K562 (cell line): ENCODE data around the gene RHOT1. TPM values are rescaled to one million over a fixed set of nuclear protein-coding genes. Genes with fewer than 3 reads are reported as not detected.
"Not testable (repeated sequence)": the region's sequence is repeated elsewhere in the genome, so short reads cannot be mapped to it uniquely, and the experiment has no call there.

Source experiments
- ATAC-seq: fragments of 200-7000 bp; cut with Tn5 transposase; 3 replicates; pipeline ENCODE4 v1.9.1; 2020; ENCODE audit warnings: moderate library complexity
- BruUV-seq: library from RNA; stranded (reverse); fragments of 400-500 nt; replicated peaks from 2 replicates; lab custom pipeline; 2021; lab: Mats Ljungman, UMichigan
- CTCF ChIA-PET: fragments of 300-600 bp; formaldehyde crosslinking; extraction: SDS; loops from one replicate; lab custom pipeline; 2021; ENCODE audit warnings: low intra/inter-chr PET ratio; lab: Yijun Ruan, JAX
- POLR2A ChIA-PET: fragments of 300-600, 350-650 bp; sonication (Branson Sonifier 250); formaldehyde crosslinking; extraction: SDS; loops from one replicate; lab custom pipeline; 2021; ENCODE audit warnings: antibody characterized with exemption, inconsistent platforms; lab: Yijun Ruan, JAX
- DNase-seq, 4 experiments: peaks; one replicate each; pipeline versions ENCODE4 v3.0.0 to v3.0.0-alpha.2; 2011 to 2018; ENCODE audit warnings: low spot score in 3 of 4, mixed read lengths in 3 of 4; ENCODE audit errors: extremely low read depth in 1 of 4
- FAIRE-seq: peaks from 2 replicates; lab custom pipeline; 2011; peaks lifted over from hg19 to GRCh38; lab: Jason Lieb, UNC
- H2AFZ ChIP-seq: 2 replicates; pipeline ENCODE4 v1.6.0; 2011; ENCODE audit warnings: low read depth, low read length, control low read depth, inconsistent platforms
- H3K27ac ChIP-seq: fragments of 200-600 bp; 3 replicates; pipeline ENCODE4 v1.8.0; 2011; ENCODE audit warnings: low read depth, mild to moderate bottlenecking, control low read depth, inconsistent platforms, low read length, moderate library complexity, mixed read lengths; ENCODE audit errors: extremely low read depth
- H3K27me3 ChIP-seq, 2 experiments: fragments of 300-600 bp in 1 of 2; 2 replicates in 1 of 2; 3 replicates in 1 of 2; pipeline versions ENCODE4 v1.6.0 to v1.8.0; 2011; ENCODE audit warnings: inconsistent platforms in 2 of 2, low read length in 2 of 2, mild to moderate bottlenecking in 1 of 2, mixed read lengths in 1 of 2, moderate library complexity in 1 of 2; ENCODE audit not compliant: control insufficient read depth in 2 of 2, insufficient read depth in 2 of 2
- H3K36me3 ChIP-seq: fragments of 300-600 bp; 3 replicates; pipeline ENCODE4 v1.8.0; 2011; ENCODE audit warnings: mild to moderate bottlenecking, low read length, inconsistent platforms; ENCODE audit not compliant: control insufficient read depth, insufficient read depth
- H3K4me1 ChIP-seq, 2 experiments: fragments of 200-600 bp in 1 of 2; replicated peaks in 1 of 2; 2 replicates in 1 of 2; 3 replicates in 1 of 2; pipeline versions ENCODE4 v1.5.1 to v1.8.0; 2011; ENCODE audit warnings: inconsistent platforms in 2 of 2, low read length in 2 of 2, mild to moderate bottlenecking in 1 of 2, mixed read lengths in 1 of 2, moderate library complexity in 1 of 2; ENCODE audit not compliant: control insufficient read depth in 2 of 2, insufficient read depth in 2 of 2
- H3K4me2 ChIP-seq: 2 replicates; pipeline ENCODE4 v1.6.1; 2011; ENCODE audit warnings: low read length, control low read depth, inconsistent platforms, mixed read lengths; ENCODE audit not compliant: insufficient read depth
- H3K4me3 ChIP-seq: fragments of 200-600 bp; sonication (generic), shearing (Covaris generic); 2 replicates; pipeline ENCODE4 v1.5.1; 2016; ENCODE audit warnings: control low read depth, inconsistent platforms
- H3K79me2 ChIP-seq: fragments of 200-600 bp; 3 replicates; pipeline ENCODE4 v1.8.0; 2011; ENCODE audit warnings: low read length, inconsistent platforms; ENCODE audit not compliant: control insufficient read depth, insufficient read depth
- H3K9ac ChIP-seq, 2 experiments: 2 replicates each; pipeline versions ENCODE4 v1.6.0 to v1.6.1; 2011; ENCODE audit warnings: low read depth in 2 of 2, low read length in 2 of 2, control low read depth in 1 of 2, inconsistent platforms in 1 of 2, mild to moderate bottlenecking in 1 of 2, mixed read lengths in 1 of 2; ENCODE audit not compliant: insufficient read depth in 1 of 2
- H3K9me1 ChIP-seq: one replicate; pipeline ENCODE4 v1.6.0; 2011; ENCODE audit warnings: inconsistent platforms, mild to moderate bottlenecking, low read length, moderate library complexity; ENCODE audit not compliant: control insufficient read depth, insufficient read depth
- H3K9me3 ChIP-seq: replicated peaks from 2 replicates; pipeline ENCODE4 v1.5.1; 2011; ENCODE audit warnings: low read depth, low read length, inconsistent platforms; ENCODE audit not compliant: control insufficient read depth, insufficient read depth
- H4K20me1 ChIP-seq: replicated peaks from 2 replicates; pipeline ENCODE4 v1.6.1; 2011; ENCODE audit warnings: low read length, inconsistent platforms, mixed read lengths; ENCODE audit not compliant: control insufficient read depth, insufficient read depth
- ATF1 ChIP-seq, 2 experiments: fragments of 450-650 bp in 1 of 2; IDR thresholded peaks; 2 replicates each; pipeline ENCODE4 v1.6.1; 2016; ENCODE audit warnings: missing compliant biosample characterization in 1 of 2, missing genetic modification characterization in 1 of 2
- DACH1 ChIP-seq: fragments of 450-650 bp; IDR thresholded peaks from 2 replicates; pipeline ENCODE4 v1.6.1; 2018; ENCODE audit not compliant: partially characterized antibody
- SPI1 ChIP-seq: IDR thresholded peaks from 2 replicates; pipeline ENCODE4 v1.6.1; 2011; ENCODE audit warnings: low read depth, low read length, control low read depth, borderline replicate concordance
- WGBS: fragments of 100-300 bp; shearing (Covaris generic); methylation state at CpG from one replicate; pipeline ENCODE4 v1.1.6; 2016; ENCODE audit warnings: low coverage, mixed read lengths; ENCODE audit not compliant: insufficient coverage; ENCODE audit errors: missing lambda C conversion rate; 5-methylcytosine and 5-hydroxymethylcytosine counted together
- in situ Hi-C: fragments of 300-500 bp; cut with MboI; formaldehyde crosslinking; loops from 4 replicates; pipeline ENCODE4 v1.15.0; 2018; ENCODE audit warnings: inconsistent platforms, mixed read lengths
- intact Hi-C: fragments of 100-400 bp; cut with micrococcal nuclease; formaldehyde crosslinking; loops from 2 replicates; pipeline ENCODE4 v1.14.2; 2022
- polyA plus RNA-seq, 8 experiments: library from polyadenylated mRNA; depleted of rRNA in 4 of 8; stranded (reverse) in 5 of 8; unstranded in 3 of 8; fragments of >200 nt; fragmentation: Nextera tagmentation in 2 of 8; fragmentation: Illumina TruSeq in 1 of 8; extraction: Ambion mirVana in 2 of 8; extraction: Trizol in 1 of 8; gene quantifications; 2 replicates each; pipeline versions ENCODE4 v1.2.1 to v1.2.3, GENCODE V29; 2011 to 2014; ENCODE audit warnings: inconsistent platforms in 1 of 8, missing spikeins in 1 of 8
- total RNA-seq, 7 experiments: library from RNA; depleted of rRNA in 6 of 7; stranded (reverse); fragments of >200 nt in 6 of 7; fragmentation: Illumina TruSeq in 2 of 7; extraction: Trizol in 2 of 7; gene quantifications; 2 replicates each; pipeline versions ENCODE4 v1.2.1 to v1.2.3, GENCODE V29; 2011 to 2021; ENCODE audit warnings: low replicate concordance in 1 of 7
- TF ChIP-seq, protein P1 (sequence below): fragments of 450-650 bp; IDR thresholded peaks from 2 replicates; pipeline ENCODE4 v1.6.1; 2016; ENCODE audit warnings: antibody characterized with exemption

Gene RHOT1
- total and polyA plus RNA-seq, 9 of the 15 experiments (the other 6 are each of a cell fraction or from before 2014, with no cell fraction given): 23.0 to 101 (median 32.2) TPM

DNA sequence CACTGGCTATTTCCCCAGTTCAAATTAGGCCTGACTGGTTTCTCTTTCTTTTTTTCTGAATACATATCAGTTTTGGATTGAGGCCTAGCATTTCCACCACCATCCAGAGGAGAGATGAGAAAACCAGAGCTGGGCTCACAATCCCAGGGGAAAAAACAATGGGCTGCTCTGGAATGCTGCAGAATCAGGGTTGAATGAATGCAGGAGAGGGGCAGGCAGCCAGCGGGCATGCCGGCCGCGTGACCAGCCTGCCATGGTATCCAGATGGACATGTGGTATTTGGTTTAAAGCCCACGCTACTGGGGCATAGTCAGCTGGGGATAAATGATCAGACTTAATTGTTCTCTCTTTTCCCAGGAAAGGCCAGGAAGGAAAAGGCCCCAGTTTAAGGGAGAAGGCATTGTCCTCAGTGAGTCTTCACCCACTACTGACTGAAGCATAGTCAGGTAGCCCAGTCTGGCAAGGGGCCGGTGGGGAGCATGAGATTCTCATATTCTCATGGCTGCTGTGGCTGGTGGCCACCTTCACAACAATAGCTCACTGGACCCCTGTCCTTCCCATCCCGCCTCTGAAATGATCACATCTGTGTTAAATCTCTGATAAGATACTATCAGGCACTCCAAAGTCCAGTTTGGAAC, 38.7 kb upstream of the RHOT1 start (continued):
- TF ChIP-seq, protein P1, sequence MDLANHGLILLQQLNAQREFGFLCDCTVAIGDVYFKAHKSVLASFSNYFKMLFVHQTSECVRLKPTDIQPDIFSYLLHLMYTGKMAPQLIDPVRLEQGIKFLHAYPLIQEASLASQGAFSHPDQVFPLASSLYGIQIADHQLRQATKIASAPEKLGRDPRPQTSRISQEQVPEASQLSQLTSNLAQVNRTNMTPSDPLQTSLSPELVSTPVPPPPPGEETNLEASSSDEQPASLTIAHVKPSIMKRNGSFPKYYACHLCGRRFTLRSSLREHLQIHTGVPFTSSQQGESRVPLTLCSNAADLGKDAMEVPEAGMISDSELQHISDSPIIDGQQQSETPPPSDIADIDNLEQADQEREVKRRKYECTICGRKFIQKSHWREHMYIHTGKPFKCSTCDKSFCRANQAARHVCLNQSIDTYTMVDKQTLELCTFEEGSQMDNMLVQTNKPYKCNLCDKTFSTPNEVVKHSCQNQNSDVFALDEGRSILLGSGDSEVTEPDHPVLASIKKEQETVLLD: no peak
- TF ChIP-seq ATF1 (CRISPR knock-in tag; IDR thresholded peaks at IDR 0.05): no peak
- TF ChIP-seq ATF1 (tag; IDR thresholded peaks at IDR 0.05): no peak
- TF ChIP-seq, all 486 proteins: peak for 0

DNA sequence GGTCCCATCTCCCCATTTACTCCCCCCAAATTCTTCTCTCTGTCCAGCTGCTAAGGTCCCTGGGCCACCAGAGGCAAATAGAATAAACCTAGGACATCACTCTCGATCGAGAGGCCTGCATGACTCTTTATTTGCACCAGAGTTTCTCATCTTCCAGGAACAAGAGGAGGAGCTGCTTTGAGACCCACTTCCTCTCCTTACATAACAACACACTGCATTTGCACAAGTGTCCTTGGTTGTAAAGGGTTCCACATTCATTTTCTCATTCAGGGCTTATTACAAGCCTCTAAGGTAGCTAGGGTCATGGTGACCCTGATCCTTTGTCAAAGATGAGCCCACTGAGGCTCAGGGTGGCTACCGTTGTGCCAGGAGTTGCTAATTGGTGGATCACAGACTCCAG, 38.1 kb upstream of the RHOT1 start:
- POLR2A ChIA-PET: interaction anchor here (0.7 kb wide), 1 partner anchor 76 kb away, joined by 3 read pairs; no protein-coding TSS in a partner anchor
- 3% methylated on average over 3 of the region's 3 CpGs for WGBS
- no peak for ATAC-seq

DNA sequence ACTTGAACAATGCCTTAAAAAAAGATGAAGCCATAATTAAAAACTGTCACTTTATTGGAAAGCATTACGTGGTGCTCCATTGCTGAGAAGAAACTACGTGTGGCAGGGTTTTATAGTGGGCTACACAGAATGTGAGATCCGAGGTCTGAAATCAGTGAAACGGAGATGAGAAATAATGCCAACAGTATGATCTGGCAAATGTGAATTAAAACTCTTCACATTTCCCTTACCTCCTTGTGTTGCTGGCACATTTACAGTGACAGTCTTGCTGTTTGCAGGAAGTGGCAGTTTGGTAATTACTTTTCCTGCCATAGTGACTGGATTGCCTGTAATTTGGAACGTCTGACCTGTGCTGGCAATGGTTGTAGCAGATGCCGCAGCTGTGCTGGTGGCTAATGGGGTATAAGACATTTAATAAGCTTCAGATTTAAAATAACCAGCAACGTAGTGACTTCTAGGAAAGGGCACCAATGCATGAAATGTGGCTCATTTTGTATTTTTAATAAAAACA, 35.8 kb upstream of the RHOT1 start:
- H3K36me3 ChIP-seq, H3K27me3 ChIP-seq, CTCF ChIA-PET, DNase-seq, ATAC-seq, H4K20me1 ChIP-seq, H3K4me3 ChIP-seq, in situ Hi-C loops, H2AFZ ChIP-seq, intact Hi-C loops, H3K4me1 ChIP-seq, H3K9me1 ChIP-seq, H3K9me3 ChIP-seq, BruUV-seq, H3K9ac ChIP-seq, H3K79me2 ChIP-seq, H3K4me2 ChIP-seq, H3K27ac ChIP-seq: not testable (repeated sequence)
- FAIRE-seq: peak; percentile 42
- 20% methylated on average over 7 of the region's 7 CpGs for WGBS
- POLR2A ChIA-PET: interaction anchor here (0.6 kb wide), 1 partner anchor 78 kb away, joined by 3 read pairs; no protein-coding TSS in a partner anchor

More for the DNA sequence above, 38.1 kb upstream of the RHOT1 start:
- H4K20me1 ChIP-seq: no peaks in the 10 kb centered on the region
- H3K9me3 ChIP-seq: no peaks in the 10 kb centered on the region; the same call in 1 of the 2 replicates
- FAIRE-seq (no peak), DNase-seq (no peak)
- H3K4me3 ChIP-seq: no peak overlapping the region
- H3K4me2 ChIP-seq: no peak overlapping the region
- CTCF ChIA-PET: no interaction called here
- H3K27me3 ChIP-seq: no peaks in the 10 kb centered on the region; a peak in 1 of 5 replicates
- no peaks in the 10 kb centered on the region for H3K9me1 ChIP-seq
- TF ChIP-seq DACH1 (no peak), SPI1 (peak; percentile 29; the same call in 1 of the 2 replicates)
- in situ Hi-C loops (no loop called here), intact Hi-C loops (no loop called here)
- no peak overlapping the region; a peak in 1 of 4 replicates for H3K9ac ChIP-seq
- no peak overlapping the region for H3K27ac ChIP-seq
- no peak overlapping the region for H2AFZ ChIP-seq
- no peaks in the 10 kb centered on the region; a peak in 1 of 5 replicates for H3K4me1 ChIP-seq
- H3K36me3 ChIP-seq: no peaks in the 10 kb centered on the region
- H3K79me2 ChIP-seq: no peaks in the 10 kb centered on the region
- no TSS peak for BruUV-seq

DNA sequence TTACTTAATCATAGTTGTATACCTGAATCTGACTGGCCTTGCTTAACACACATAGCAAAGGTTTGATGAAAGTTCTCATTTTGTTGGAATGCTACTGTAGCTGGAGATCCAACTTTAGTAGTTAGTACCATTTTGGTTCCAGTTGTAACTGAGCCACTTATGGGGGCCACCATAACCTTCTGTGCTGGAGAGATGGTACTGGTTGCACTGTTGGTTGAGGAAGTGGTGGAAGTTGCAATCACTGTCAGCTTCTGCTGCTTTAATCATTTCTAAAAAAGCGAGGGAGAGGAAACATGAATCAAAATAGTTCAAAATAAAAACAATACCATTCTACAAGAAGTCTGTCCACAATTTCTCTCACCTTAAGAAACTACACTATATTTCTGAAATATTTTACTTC, 35.1 kb upstream of the RHOT1 start:
- H3K79me2 ChIP-seq, H3K4me1 ChIP-seq, intact Hi-C loops, H3K4me2 ChIP-seq, H2AFZ ChIP-seq, H3K9me1 ChIP-seq, H3K4me3 ChIP-seq, H3K9me3 ChIP-seq, H3K9ac ChIP-seq, H3K27me3 ChIP-seq, ATAC-seq, CTCF ChIA-PET, DNase-seq, H3K36me3 ChIP-seq, H4K20me1 ChIP-seq, in situ Hi-C loops, BruUV-seq, FAIRE-seq, H3K27ac ChIP-seq: not testable (repeated sequence)
- POLR2A ChIA-PET: interaction anchor here (0.6 kb wide), 1 partner anchor 77 kb away, joined by 3 read pairs; no protein-coding TSS in a partner anchor
- WGBS: 33% methylated on average over 1 of the region's 1 CpG
